Ramos (cell line): ENCODE measurements around the gene ZP4.
"Not testable (repeated sequence)": the region's sequence is repeated elsewhere in the genome, so short reads cannot be mapped to it uniquely, and the experiment has no call there.

Experiments used
- in situ Hi-C: fragments of 300-500 bp; cut with MboI; formaldehyde crosslinking; loops from one replicate; pipeline ENCODE4 v1.14.3; 2022; ENCODE audit warnings: low sequenced_read_pairs; ENCODE audit not compliant: unreplicated experiment

The ZP4 gene

GRCh38 chr1:237879195-237879594 is 11.5 kb downstream of the ZP4 start:
- in situ Hi-C loops, result no loop called here

DNA sequence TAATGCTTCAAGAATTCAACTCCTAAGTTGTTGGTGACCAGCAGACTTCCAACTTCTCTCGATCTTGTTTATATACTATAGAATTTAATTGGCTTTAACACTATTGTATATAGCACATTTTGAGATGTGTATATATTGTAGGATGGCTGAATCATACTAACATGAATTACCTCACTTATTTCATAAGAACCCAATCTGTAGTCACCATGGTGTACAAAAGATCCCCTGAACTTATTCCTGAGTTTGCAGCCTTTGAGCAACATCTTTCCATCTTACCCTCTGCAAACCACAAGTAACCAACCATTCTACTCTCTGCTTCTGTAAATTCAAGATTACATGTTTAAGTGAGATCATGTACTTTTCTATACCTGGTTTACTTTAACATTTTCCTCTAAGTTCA is 12.3 kb downstream of the ZP4 start:
- in situ Hi-C loops, result no loop called here

DNA sequence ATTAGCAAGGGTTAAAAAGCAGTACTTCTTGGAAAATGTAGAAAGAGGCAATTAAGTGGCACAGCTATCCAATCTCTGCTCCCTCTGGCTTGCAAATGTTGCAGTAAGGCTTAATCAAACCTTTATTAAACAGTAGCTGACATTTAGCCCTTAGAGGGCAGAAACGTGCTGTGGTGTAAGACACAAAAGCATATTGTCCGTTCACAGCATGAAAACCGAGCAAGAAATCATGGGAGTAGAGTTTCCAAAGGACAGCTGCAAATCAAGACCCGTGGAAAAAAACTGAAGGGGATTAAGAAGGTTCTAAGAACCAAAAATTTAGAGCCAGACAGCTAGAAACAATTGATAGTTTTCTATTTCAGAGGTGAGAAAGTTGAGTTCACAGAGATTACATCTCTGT is 13.1 kb downstream of the ZP4 start:
- in situ Hi-C loops, result no loop called here

DNA sequence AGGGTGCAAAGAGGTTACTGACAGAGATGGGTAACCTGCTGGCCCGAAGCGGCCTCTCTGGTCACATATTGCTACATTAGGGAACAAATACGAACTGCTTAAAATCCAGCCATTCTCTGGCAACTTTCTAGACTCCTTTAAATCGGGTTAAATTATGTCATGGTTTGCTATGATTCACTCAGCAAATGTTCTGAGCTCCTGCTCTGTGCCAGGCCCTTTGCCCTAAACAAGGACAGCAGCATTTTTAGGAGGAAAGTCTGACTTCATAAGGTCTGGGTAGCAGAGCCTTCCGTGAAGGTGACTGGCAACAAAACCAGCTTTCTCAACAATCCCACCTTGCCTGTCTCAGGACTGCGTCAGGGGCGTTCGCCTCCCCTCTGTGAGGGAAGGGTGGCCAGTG is 15.4 kb downstream of the ZP4 start:
- in situ Hi-C loops, result no loop called here

- in situ Hi-C loops, result no loop called here
Observed at GRCh38 chr1:237873487-237874211, 17.1 kb downstream of the ZP4 start.

DNA sequence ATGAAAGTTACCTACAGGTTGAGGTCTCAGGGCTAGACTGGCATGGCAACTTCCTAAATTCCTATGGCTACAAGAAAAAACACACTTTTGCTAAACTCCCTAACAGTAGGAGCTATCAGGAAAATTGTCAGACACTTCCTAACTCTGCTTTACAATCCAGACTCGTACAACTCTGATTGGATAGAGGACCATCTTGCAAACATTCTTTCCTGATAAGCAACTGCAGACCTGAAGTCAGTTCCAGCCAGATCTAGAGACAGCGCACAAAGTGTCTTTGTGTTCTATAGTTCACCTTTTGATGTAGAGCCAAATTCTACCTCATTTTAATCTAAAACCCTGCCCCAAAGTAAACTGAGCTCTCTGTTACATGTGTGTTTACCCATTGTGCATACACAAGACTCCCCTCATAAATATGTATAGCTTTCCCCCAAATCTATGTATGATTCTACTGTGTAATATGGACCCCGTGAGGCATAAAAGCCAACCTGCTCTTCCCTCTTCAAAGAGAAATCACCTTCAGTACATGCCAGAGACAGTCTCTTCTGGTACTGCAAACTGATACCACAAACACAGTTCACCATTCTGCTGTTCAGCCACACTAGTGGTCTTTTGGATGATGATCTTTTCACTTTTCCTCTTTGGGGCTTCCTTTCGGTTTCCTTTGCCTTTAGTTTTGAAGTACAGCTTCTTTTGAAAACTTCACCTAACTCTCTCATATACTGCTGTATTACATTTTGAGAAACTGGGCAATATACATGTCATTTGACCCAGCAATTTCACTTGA is 21.7 kb downstream of the ZP4 start:
- in situ Hi-C loops, result no loop called here

DNA sequence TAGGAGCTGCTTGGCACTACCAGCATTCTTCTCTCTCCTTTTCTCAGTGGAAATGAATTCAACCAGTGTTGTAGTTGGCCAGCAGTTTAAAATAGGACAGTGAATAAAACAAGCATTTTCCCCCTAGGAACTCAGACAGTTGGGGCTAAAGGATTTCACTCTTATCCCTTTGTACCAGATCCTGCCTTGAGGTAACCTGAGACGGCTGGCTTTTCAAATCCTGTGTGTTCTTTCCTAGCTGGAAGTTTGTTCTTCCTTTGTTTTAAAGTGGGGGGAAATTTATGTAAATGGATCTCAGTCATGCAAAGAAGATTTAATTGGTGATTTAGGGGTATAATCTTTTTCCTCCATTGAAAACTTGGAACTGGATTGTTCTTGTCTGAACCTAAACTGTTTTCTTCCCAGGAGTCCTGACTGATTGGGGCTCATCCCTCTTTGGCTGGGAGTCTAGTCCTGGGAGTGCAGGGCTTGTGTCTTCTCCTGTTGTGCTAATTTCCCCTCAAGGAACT is 23.3 kb downstream of the ZP4 start:
- in situ Hi-C loops, result no loop called here

- in situ Hi-C loops, result no loop called here
Observed at GRCh38 chr1:237864338-237865244, 26.1 kb downstream of the ZP4 start.

DNA sequence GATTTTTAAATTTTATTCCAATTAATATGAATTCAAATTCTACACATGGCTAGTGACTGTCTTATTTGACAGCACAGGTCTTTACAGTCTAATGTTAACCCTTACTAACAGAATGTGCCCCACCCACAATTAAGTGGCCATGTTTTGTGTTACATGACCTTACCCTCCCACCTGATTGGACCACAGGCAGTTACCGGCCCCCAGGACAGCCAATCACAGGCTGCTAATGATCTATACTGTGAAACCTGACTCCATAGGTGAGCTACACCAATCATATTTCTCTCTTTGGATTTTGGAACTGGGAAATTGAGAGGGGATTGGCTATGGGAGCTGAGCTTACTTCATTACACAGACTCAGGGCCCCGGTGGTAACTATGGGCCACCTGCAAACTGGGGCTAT is 27.5 kb downstream of the ZP4 start:
- in situ Hi-C loops, result no loop called here

DNA sequence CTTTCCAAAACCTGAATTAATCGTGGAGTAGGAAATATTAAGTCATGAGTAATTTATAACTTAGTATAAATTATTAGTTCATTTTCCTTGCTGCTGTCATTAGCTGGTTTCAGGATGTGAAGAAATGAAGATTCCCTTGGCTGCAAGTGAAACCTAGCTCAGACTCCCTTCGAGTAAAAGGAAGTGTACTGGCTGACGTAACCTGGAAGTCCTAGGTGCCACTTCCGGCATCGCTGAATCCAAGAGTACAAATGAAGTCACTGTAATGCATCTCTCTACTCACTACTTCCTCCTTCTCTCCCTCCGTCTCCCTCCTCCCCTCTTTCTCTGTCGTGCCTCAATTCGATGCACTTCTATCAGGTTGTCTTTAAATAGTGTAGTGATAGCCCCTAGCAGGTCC is 28.8 kb downstream of the ZP4 start:
- in situ Hi-C loops, result no loop called here

DNA sequence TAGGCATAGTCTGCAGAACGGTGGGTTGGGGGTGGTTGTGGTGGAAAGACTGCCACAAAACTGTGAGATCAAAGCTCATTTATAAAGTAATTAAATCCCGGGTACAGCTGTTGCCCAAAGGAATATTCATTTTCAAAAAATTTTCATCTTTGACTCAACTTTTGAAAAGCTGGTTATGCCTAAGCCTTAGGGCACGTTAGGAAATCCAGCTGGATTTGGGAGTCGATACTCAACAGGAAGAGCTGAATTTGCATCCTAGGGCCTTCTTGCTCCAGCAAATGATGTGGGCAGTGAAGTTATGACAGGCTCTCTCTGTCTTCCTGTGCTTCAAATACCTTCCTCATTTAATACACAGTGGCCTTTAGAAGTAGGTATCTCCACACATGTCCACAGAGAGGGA is 31.7 kb downstream of the ZP4 start:
- in situ Hi-C loops, result no loop called here

- in situ Hi-C loops, result no loop called here
Observed at GRCh38 chr1:237857455-237857854, 33.3 kb downstream of the ZP4 start.

GRCh38 chr1:237852342-237852741 is 38.4 kb downstream of the ZP4 start:
- in situ Hi-C loops, result no loop called here

- in situ Hi-C loops, result no loop called here
Observed at GRCh38 chr1:237851210-237851845, 39.4 kb downstream of the ZP4 start.

DNA sequence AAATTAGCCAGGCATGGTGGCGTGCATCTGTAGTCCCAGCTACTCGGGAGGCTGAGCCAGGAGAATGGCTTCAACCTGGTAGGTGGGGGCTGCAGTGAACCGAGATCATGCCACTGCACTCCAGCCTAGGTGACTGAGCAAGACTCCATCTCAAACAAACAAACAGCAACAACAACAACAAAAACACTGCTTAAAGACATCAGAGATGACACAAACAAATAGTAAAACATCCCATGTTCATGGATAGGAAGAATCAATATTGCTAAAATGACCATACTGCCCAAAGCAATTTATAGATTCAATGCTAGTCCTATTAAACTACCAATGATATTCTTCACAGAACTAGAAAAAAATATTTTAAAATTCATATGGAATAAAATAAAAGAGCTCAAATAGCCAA is 47.2 kb downstream of the ZP4 start:
- in situ Hi-C loops, result not testable (repeated sequence)

DNA sequence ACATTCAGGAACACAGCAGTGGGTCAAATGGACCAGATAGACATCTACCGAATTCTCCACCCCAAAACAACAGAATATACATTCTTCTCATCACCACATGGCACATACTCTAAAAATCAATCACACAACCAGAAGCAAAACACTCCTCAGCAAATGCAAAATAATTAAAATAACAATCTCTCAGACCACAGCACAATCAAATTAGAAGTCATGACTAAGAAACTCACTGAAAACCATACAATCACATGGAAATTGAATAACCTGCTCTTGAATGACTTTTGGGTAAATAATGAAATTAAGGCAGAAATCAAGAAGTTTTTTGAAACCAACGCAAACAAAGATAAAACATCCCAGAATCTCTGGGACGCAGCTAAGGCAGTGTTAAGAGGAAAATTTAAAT is 49.2 kb downstream of the ZP4 start:
- in situ Hi-C loops, result no loop called here

GRCh38 chr1:237838904-237839534 is 51.7 kb downstream of the ZP4 start:
- in situ Hi-C loops, result no loop called here

DNA sequence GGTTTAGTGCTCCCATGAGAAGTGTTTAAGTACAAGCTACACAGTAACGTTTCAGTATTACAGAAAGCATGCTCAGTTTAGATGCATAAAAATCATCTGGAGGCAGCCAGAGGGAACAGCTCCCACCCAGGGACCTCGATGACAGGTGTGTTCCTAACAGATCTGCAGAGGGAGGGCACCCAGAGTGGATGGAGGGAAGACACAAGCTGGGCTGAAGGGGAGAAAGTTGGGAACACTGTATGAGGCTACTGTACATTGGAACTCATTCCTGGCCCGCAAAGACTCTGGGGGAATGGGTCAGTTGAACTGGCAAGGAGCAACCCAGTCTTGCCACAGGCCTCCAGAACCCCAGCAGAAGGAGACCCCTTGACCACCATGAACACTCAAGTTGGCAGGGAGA is 52.4 kb downstream of the ZP4 start:
- in situ Hi-C loops, result no loop called here

DNA sequence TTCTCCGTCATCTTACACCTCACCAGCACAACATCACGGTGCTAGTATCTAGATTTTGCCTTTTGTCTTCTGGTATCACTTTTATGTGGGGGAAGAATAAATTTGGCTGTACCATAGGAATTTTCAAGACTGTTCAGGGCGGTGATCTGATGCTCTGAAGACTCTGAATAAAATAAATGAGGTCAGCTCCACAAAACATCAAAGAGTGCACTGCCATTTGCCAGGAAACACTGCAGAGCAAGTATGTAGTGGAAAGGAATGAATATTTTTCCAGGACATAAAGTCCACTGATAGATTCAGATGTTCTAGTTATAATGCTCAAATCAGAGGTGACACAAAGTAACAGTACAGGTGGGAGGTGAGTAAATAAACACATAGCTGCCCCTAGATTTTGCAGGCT is 56.3 kb downstream of the ZP4 start:
- in situ Hi-C loops, result no loop called here

DNA sequence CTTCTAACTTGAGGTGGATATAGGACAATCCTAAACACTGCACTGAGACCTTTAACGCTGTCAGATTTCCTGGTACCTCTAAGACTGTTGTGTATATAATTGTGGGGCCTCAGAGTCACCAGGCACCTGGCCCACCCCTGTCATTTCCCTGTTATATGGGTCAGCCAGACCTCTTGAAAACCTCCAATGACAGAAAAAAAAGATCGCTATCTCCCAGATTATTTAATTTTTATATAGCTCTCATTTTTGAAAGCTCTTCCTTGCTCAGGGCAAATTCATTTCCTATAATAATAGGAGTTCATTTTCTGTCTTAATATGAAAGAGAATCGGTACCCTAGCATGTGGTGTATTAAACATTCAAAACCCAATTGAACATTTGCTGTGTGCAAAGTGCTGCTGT is 56.7 kb downstream of the ZP4 start:
- in situ Hi-C loops, result no loop called here
